ENCODE data around the gene HBG2.
"Not testable (repeated sequence)": the region's sequence is repeated elsewhere in the genome, so short reads cannot be mapped to it uniquely, and the experiment has no call there.

The HBG2 gene

DNA sequence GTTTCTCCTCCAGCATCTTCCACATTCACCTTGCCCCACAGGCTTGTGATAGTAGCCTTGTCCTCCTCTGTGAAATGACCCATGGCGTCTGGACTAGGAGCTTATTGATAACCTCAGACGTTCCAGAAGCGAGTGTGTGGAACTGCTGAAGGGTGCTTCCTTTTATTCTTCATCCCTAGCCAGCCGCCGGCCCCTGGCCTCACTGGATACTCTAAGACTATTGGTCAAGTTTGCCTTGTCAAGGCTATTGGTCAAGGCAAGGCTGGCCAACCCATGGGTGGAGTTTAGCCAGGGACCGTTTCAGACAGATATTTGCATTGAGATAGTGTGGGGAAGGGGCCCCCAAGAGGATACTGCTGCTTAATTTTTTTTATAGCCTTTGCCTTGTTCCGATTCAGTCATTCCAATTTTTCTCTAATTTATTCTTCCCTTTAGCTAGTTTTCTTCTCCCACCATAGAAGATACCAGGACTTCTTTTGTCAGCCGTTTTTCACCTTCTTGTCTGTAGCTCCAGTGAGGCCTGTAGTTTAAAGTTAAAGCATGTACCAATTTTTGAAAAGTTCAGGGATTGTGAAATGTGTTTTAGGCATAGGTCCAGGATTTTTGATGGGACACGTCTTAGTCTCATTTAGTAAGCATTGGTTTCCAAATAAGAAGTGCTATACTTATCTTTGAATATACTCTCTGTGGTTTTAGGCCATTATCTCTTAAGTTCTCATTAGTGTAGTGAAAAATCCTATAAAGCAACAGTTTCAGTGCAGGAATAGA, at the start of gene HBG2:
Gene HBG2, minus strand, starts transcription at position 136 of the 768 bp plus-strand sequence. Its CDS starts 53 bp downstream, at position 83.
- DNase-seq = not testable (repeated sequence)

DNA sequence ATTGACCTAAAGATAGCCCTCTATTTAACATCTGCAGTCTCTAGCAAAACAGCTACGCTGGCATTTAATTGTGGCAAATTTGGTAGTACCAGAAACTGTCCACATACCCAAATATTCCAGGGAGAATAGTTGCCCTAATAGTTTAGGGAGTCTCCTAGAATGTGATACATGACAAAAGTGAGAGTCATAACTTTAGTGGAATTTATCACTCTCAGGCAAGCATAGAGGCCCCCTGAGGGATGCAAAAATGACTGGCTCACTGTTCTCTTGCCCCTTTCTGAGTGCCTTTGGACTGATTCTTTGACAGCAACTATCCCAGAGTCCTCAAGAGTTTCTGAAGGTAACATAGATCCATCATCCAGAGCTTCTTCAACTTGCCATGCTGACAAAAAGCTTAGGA, 49.5 kb upstream of the HBG2 start:
- no peak for DNase-seq

DNA sequence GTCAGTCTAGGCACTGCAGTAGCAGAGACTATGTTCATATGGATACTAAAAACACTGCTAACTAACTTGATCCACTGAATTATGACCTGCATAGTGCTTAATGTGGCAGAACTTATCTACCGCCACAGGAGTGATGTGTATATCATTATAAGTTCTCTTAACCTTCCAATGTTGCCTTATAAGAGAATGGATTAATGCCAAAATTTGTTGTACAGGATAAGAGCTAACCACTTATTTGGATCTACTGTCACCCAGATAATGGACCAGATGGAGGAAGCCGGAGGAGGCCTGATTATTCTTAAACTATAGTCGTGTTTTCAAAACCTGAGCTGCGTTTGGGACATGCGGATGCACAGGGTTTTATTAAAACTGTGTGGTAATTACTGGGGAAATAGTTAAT, 49.0 kb upstream of the HBG2 start:
- no peak for DNase-seq

DNA sequence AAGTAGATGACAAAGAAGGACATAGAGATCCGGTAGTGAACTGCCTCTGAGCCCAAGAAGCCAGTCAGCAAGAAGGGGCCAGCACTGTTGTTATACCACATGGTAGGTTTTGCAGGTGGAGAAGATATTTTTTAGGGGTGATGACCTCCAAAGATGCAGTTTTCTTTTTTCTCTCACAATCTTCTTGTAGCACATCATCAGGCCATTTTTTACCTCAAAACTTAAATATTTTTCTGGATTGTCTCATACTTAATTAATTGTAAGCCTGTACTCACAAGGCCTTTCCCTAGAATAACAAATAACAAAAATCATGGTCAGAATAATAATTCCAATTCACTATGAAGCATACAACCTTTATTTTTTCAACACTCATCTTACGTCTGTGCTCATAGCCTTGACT, 47.3 kb upstream of the HBG2 start, which contains the start of gene OR51B4:
Gene OR51B4, minus strand, starts transcription at position 101 of the 400 bp plus-strand sequence. Its CDS starts 0 bp downstream, at position 101.
- DNase-seq = no peak

DNA sequence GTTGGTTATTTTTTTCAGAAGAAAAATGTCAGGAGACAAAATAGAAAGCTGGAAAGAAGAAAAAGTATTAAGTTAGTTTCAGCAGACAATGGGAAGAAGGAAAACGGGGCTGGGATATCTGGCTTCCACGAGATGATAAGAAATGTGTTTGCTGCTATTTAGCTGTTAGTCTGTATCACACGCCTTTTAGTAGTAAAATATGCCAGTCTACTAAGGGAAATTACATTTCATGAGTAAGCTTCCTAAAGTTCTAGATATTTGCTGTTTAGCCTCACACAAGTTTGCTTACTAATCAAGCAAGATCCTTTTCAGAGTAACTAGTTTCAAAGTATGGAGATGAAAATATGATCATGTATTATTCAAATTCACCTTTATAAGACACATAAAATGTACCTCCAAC, 45.7 kb upstream of the HBG2 start:
- DNase-seq = no peak

DNA sequence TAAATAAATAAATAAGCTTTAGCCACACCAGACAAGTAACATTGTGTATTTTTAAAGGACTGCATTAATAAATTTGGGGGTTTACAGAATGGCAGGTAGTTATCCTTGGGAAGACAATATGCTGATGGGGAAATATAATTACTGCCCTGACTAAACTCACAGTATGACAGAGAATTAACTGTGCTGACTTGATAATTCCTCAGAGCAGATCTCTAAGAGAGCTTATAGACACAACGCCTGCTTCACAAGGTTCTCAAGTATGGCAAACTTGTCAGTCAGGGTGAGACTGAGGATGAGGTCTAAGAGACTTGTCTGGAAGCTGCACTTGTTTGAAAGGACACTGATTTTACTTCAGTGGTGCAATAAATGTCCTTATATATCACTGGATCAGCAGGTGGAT, 43.9 kb upstream of the HBG2 start:
- no peak for DNase-seq

DNA sequence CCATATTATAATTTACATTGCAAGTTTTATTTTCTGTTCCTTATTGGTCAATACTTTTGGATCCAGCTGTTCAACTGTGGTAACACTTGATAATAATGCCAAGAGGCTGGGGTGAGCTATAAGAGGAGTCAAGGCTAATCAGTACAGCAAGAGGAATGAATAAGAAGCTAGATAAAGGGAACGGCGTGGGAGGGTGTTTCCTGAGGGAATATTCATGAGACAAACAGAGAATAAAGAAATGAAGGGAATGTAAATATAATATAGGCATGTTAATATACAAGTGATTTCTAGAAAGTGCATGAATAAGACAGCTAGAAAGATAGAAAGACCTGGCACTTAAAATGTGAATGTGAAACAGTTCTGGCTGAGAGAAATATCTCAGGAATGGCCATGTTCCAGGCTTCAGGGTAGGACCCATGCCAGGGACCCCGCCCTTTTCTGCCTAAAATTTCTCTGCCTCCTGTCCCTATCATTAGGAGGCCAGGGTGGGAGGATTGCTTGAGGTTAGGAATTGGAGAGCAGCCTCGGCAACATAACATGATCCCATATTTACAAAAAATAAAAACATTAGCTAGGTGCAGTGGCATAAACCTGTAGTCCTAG, 43.2 kb upstream of the HBG2 start:
- no peak for DNase-seq

DNA sequence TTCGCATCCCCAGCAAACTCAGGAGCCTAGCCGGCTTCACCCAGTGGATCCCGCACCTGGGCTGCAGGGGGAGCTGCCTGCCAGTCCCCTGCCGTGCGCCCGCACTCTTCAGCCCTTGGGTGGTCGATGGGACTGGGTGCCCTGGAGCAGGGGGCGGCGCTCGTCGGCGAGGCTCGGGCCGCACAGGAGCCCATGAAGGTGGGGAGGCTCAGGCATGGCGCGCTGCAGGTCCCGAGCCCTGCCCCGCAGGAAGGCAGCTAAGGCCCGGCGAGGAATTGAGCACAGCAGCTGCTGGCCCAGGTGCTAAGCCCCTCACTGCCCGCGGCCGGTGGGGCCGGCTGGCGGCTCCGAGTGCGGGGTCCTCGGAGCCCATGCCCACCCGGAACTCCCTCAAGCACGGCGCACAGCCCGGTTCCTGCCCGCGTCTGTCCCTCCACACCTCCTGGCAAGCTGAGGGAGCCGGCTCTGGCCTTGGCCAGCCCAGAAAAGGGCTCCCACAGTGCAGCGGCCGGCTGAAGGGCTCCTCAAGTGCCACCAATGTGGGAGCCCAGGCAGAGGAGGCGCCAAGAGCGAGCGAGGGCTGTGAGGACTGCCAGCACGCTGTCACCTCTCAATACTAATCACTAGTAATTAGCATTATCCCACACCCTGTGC, 39.9 kb upstream of the HBG2 start:
- DNase-seq = not testable (repeated sequence)

DNA sequence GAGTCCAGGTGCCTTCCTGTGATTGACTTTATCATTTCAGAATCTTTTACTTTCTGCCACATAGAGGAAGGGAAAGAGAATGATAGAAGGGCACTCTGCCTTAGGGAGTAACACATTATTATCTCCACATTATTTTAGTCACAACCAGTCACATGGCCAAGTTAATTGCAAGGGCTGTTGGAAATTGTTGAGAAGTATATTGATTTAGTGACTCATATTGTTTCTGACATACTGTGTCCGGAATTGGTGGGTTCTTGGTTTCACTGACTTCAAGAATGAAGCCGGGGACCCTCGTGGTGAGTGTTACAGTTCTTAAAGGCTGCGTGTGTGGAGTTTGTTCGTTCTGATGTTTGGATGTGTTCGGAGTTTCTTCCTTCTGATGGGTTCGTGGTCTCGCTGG, 38.4 kb upstream of the HBG2 start:
- DNase-seq = no peak

DNA sequence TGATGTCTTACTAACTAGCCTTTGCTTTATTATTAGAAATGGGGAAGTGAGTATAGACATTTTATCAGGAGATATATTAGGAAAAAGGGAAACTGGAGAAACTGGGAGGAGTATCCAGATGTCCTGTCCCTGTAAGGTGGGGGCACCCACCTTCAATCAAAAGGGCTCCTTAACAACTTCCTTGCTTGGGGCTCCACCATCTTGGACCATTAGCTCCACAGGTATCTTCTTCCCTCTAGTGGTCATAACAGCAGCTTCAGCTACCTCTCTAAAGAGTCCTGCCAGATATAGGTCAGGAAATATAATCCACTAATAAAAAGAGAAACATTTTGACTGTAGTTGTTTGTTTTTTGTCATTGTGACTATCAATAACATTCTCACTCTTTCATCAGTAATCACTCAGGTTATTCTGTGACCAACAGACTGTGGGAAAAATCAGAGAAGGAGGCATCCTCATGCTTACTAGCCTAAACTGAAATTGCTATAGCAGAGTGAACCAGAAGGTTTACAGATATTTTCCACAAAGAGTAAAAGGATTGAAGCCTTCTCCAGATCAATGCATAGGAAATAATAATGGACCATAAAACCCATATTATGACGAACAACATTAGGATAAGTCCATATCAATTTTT, 36.7 kb upstream of the HBG2 start:
- no peak for DNase-seq

DNA sequence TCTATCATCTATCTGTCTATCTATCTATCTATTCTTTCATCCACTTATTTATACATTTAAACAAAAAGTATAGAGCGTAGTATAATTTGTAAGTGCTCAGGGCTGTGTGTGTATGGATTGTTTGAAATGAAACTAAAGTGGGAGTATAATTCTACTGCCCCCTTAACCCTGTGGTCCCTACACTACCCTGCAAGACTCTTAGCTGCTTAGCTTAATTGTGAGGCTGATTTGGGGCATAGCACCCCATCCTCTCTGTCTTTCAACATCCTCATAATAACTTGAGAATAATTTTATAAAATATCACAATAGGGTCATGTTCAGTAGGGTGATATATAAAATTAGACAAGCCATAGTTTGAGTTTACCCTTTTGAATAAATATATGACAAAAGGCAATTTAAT, 35.5 kb upstream of the HBG2 start:
- no peak for DNase-seq

DNA sequence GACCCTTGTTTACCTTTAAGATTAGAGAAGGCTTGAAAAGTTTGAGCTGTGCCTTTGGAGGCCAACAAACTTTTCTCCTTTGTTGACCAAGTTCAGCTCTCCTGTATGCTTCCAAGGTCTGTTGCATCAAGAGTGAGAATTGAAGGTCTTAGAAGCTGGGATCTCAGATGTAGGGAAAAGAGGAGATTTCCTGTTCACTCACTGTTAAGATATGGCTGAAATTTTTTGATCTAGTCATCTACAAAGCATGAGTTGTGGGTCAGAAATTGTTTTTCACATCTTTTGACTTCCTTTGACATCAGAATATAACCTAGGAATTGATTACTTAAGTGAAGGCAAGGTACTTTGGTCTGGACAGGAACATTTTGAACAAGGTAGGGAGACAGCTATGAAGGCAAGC, 35.1 kb upstream of the HBG2 start:
- DNase-seq = no peak

DNA sequence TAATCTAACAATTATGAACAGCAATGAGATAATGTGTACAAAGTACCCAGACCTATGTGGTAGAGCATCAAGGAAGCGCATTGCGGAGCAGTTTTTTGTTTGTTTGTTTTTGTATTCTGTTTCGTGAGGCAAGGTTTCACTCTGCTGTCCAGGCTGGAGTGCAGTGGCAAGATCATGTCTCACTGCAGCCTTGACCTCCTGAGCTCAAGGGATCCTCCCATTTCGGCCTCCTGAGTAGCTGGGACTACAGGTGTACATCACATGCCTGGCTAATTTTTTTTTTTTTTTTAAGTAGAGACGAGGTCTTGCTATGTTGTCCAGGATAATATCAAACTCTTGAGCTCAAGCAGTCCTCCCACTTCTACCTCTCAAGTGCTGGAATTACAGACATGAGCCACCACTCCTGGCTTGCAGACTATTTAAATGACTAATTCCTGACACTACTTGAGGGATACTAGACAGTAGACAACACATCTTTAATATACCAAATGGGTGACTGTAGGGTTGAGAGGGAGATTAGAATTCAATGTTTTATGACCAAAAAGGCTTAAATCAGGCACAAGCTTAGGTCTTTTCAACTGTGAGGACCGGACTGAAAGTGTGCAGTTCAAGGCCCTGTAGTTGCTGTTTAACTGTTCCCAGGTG, 34.4 kb upstream of the HBG2 start:
- DNase-seq = no peak

DNA sequence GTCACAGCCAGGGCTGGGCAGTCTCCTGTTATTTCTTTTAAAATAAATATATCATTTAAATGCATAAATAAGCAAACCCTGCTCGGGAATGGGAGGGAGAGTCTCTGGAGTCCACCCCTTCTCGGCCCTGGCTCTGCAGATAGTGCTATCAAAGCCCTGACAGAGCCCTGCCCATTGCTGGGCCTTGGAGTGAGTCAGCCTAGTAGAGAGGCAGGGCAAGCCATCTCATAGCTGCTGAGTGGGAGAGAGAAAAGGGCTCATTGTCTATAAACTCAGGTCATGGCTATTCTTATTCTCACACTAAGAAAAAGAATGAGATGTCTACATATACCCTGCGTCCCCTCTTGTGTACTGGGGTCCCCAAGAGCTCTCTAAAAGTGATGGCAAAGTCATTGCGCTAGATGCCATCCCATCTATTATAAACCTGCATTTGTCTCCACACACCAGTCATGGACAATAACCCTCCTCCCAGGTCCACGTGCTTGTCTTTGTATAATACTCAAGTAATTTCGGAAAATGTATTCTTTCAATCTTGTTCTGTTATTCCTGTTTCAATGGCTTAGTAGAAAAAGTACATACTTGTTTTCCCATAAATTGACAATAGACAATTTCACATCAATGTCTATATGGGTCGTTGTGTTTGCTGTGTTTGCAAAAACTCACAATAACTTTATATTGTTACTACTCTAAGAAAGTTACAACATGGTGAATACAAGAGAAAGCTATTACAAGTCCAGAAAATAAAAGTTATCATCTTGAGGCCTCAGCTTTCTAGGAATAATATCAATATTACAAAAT, 33.7 kb upstream of the HBG2 start:
- DNase-seq = no peak

DNA sequence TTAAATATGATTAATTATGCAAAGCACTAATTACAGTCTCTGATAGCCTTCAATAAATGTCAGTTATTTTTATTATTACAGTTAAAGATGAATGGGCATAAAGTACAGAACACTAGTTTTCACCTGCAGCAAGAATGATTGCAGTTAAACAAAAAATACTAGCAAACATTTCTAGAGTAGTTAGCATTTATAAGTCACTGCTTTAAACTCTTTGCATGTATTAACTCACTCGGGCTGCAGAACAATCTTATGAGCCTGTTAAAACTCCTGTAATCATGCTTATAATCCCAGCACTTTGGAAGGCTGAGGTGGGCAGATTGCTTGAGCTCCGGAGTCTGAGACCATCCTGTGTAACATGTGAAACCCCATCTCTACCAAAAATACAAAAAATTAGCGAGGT, 32.3 kb upstream of the HBG2 start:
- no peak for DNase-seq

DNA sequence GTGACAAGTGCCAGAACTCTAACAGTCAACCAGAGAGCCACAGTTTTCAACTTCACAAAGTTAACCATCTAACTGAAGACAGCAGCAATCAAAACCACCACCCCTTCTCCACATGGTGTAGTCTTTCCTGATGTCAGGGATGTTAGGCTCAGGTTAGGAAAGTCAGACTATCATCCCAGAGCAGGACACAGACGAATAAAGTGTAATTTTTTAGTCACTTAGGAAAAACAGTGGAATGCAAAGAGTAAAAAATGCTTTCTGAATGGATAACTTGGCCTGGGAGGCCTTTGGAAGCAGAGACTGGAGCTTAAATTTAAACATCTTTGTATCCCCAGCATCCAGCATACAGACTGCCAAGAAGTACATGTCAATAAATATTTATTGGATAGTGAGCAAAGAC, 31.8 kb upstream of the HBG2 start:
- DNase-seq = no peak

DNA sequence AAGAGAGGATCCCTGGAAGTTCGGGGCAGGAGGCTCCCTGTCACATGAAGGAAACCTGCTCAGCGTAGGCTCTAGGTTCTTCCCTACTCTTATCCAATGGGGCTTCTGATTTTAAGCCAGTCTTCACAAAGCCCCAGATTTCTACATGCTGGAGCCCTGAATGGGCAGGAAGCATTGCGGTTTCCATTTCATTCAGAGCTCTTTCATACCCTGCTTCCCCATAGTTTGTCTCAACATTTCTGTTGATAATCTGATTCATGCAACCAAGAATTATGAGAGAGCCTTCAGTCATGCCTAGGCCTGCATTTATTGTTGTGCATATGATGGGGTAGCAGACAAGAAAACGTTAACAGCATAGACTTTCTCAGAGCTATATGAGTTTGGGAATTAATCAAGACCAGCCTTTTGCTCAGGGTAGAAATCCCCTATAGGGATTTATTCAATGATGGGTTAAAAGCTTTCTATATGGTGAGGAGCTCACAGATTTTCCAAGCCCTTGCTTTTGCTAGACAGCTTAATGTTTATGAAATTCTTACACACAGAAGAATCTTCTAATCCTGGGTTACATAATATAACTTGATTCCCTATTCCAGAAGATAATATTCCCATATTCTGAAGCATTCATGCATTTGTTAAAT, 31.2 kb upstream of the HBG2 start:
- DNase-seq = no peak

DNA sequence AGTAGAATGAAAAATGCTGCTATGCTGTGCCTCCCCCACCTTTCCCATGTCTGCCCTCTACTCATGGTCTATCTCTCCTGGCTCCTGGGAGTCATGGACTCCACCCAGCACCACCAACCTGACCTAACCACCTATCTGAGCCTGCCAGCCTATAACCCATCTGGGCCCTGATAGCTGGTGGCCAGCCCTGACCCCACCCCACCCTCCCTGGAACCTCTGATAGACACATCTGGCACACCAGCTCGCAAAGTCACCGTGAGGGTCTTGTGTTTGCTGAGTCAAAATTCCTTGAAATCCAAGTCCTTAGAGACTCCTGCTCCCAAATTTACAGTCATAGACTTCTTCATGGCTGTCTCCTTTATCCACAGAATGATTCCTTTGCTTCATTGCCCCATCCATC, 30.1 kb upstream of the HBG2 start:
- DNase-seq = no peak

DNA sequence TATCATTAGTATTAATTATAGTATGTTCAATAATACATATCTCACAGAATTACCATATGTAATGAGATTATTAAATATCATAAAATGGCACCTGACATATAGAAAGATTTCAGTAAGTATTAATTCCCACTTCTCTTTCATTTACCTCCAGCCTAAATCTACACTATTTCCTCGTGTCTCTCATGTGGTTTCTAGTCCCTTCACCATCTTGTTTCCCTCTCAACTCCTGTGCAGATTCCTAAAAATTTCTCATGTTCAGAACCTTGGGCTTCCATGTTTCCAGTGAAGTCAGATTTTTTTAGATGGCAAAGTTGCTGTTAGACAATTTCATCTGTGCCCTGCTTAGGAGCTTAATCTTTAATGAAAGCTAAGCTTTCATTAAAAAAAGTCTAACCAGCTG, 29.3 kb upstream of the HBG2 start:
- DNase-seq = no peak

DNA sequence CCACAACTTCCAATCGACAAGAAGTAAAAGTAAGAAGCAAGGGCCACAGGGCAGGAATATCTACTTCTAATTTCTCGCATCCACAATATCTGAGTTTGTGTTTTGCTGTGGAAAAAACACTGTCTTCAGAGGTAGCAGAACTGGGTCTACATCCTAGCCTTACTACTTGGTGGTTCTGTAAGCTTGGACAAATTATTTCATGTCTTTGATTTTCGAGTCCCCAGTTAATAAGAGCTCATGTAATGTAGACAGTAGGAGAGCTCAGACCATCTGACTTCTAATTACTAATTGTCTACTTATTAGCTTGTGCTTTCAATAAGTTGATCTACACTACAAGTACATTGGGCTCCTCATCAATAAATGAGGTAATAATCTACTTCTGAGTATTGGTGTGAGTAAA, 28.5 kb upstream of the HBG2 start:
- no peak for DNase-seq

DNA sequence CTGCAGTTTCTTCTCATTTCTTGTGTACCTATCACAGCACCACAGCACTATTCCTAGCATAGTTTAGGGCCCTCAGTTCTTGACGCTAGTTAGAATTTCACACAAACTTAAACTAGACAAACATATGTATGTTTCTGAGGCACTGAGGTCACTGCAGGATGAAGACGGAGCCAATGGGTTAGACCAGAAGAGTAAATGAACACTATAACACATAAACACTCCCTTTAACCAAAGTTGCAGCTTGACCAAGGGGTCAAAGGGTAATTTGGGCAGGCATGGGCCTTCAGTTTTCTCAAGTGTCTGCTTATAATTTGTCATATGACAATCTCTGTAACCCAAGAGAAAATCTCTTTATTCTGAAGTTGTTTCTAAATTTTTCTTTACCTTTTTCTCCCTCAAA, 28.0 kb upstream of the HBG2 start:
- no peak for DNase-seq

DNA sequence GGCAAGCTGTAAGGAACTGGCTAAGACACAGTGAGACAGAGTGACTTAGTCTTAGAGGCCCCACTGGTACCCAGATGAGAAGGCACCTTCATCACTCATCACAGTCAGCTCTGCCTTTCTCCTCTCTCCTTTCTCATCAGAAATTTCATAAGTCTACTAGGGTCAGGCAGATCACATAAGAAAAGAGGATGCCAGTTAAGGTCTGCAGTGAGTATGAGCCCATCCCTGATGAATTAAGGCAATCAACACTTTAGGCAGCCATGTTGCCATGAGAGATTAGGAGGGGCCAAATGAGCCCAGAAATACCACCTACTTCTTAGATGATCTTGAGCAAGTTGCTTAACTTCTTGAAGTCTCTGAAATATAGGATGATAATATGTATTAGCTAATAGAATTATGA, 27.0 kb upstream of the HBG2 start:
- DNase-seq = no peak
